Keratinocyte (primary cell): ENCODE measurements around the gene EPHB1. TPM values are rescaled to one million over a fixed set of nuclear protein-coding genes. Genes with fewer than 3 reads are reported as not detected.

Experiments used
- DNase-seq: peaks from one replicate; pipeline ENCODE4 v3.0.0-alpha.2; 2011; ENCODE audit warnings: low read depth, missing footprints, low spot score
- FAIRE-seq: peaks from 2 replicates; lab custom pipeline; 2011; peaks lifted over from hg19 to GRCh38; lab: Jason Lieb, UNC
- H2AFZ ChIP-seq: 2 replicates; pipeline ENCODE4 v1.6.0; 2012; ENCODE audit warnings: low read length, control low read depth, inconsistent platforms; ENCODE audit not compliant: control insufficient read depth
- H3K27ac ChIP-seq: 2 replicates; pipeline ENCODE4 v1.5.1; 2011; ENCODE audit warnings: low read length; ENCODE audit not compliant: control insufficient read depth, insufficient read depth
- H3K27me3 ChIP-seq: 3 replicates; pipeline ENCODE4 v1.6.0; 2011; ENCODE audit warnings: low read length; ENCODE audit not compliant: control insufficient read depth, insufficient read depth; ENCODE audit errors: extremely low read depth
- H3K36me3 ChIP-seq, 2 experiments: 2 replicates in 1 of 2; 3 replicates in 1 of 2; pipeline ENCODE4 v1.5.1; 2011; ENCODE audit warnings: low read length in 2 of 2, mild to moderate bottlenecking in 1 of 2; ENCODE audit not compliant: control insufficient read depth in 2 of 2, insufficient read depth in 2 of 2; ENCODE audit errors: extremely low read depth in 1 of 2
- H3K4me1 ChIP-seq: 3 replicates; pipeline ENCODE4 v1.5.1; 2011; ENCODE audit warnings: low read length; ENCODE audit not compliant: control insufficient read depth, insufficient read depth; ENCODE audit errors: extremely low read depth
- H3K4me2 ChIP-seq: 3 replicates; pipeline ENCODE4 v1.6.0; 2011; ENCODE audit warnings: low read depth, low read length; ENCODE audit not compliant: control insufficient read depth, insufficient read depth; ENCODE audit errors: extremely low read depth
- H3K4me3 ChIP-seq, 3 experiments: fragments of 200-600 bp in 1 of 3; sonication (generic) in 1 of 3; 2 replicates in 2 of 3; 3 replicates in 1 of 3; pipeline ENCODE4 v1.5.1; 2011 to 2016; ENCODE audit warnings: low read length in 3 of 3, mild to moderate bottlenecking in 3 of 3, control low read depth in 2 of 3, inconsistent platforms in 1 of 3, low read depth in 1 of 3, mixed read lengths in 1 of 3, mixed run types in 1 of 3, moderate library complexity in 1 of 3; ENCODE audit not compliant: control insufficient read depth in 2 of 3, insufficient read depth in 2 of 3; ENCODE audit errors: extremely low read depth in 1 of 3
- H3K79me2 ChIP-seq: 2 replicates; pipeline ENCODE4 v1.6.0; 2012; ENCODE audit warnings: low read length; ENCODE audit not compliant: control insufficient read depth, insufficient read depth
- H3K9ac ChIP-seq: 3 replicates; pipeline ENCODE4 v1.6.0; 2011; ENCODE audit warnings: low read length; ENCODE audit not compliant: control insufficient read depth, insufficient read depth; ENCODE audit errors: extremely low read depth
- H3K9me1 ChIP-seq: 3 replicates; pipeline ENCODE4 v1.6.0; 2011; ENCODE audit warnings: low read length; ENCODE audit not compliant: control insufficient read depth, insufficient read depth; ENCODE audit errors: extremely low read depth
- H3K9me3 ChIP-seq: 2 replicates; pipeline ENCODE4 v1.5.1; 2012; ENCODE audit warnings: low read depth, low read length; ENCODE audit not compliant: control insufficient read depth
- H4K20me1 ChIP-seq: 3 replicates; pipeline ENCODE4 v1.6.0; 2011; ENCODE audit warnings: low read length; ENCODE audit not compliant: control insufficient read depth, insufficient read depth; ENCODE audit errors: extremely low read depth
- CTCF ChIP-seq, 3 experiments: IDR thresholded peaks in 1 of 3; conservative IDR thresholded peaks in 1 of 3; optimal IDR thresholded peaks in 1 of 3; 2 replicates in 2 of 3; 3 replicates in 1 of 3; pipeline versions ENCODE3 to v1.5.1; 2011; ENCODE audit warnings: low read length in 3 of 3, mild to moderate bottlenecking in 3 of 3, moderate library complexity in 2 of 3, control low read depth in 1 of 3, inconsistent platforms in 1 of 3; ENCODE audit not compliant: insufficient read depth in 2 of 3; ENCODE audit errors: extremely low read depth in 1 of 3
- EZH2 ChIP-seq: IDR thresholded peaks from one replicate; pipeline ENCODE4 v1.6.1; 2012; ENCODE audit warnings: inconsistent platforms, mild to moderate bottlenecking, low read length, moderate library complexity
- dilution Hi-C: fragments of 300-500 bp; cut with MboI; formaldehyde crosslinking; loops from one replicate; pipeline ENCODE4 v1.7.0; 2020; ENCODE audit warnings: low sequenced_read_pairs; ENCODE audit not compliant: extremely low pct_ligation_motif_present
- polyA plus RNA-seq, 5 experiments: library from polyadenylated mRNA; depleted of rRNA in 3 of 5; stranded (reverse) in 3 of 5; stranded (forward) in 1 of 5; unstranded in 1 of 5; fragments of >200 nt; gene quantifications; 1 replicate in 1 of 5; 2 replicates in 3 of 5; 3 replicates in 1 of 5; pipeline versions ENCODE4 v1.2.1 to v1.2.3, GENCODE V29; 2011 to 2012; ENCODE audit warnings: missing spikeins in 2 of 5, low read depth in 1 of 5, low replicate concordance in 1 of 5

Gene EPHB1
- polyA plus RNA-seq, 1 donor (not counting 4 experiments of a cell fraction or from before 2014, with no cell fraction given) = 0.01 TPM

DNA sequence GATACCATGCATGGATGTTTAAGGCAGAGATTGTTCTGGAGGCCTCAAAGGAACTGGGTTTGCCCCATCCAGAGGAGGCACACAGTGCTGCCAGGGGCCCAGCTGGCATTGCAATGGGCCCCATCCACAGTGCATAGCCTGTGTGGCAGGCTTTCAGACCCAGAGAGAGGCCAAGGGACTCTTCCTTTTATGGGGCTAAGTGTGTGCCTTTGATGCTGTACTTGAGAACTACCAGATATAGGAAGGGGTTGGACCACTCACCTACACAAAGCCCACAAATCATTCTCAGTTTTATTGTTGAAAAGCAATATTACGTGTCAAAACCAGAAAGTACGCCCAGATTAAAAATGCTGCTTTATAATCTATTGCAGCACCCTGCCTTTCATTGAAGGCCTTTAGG lies 134.9 kb downstream of the EPHB1 start:
- no peak overlapping the region for H3K27ac ChIP-seq
- DNase-seq = no peak
- no peak overlapping the region for H2AFZ ChIP-seq

DNA sequence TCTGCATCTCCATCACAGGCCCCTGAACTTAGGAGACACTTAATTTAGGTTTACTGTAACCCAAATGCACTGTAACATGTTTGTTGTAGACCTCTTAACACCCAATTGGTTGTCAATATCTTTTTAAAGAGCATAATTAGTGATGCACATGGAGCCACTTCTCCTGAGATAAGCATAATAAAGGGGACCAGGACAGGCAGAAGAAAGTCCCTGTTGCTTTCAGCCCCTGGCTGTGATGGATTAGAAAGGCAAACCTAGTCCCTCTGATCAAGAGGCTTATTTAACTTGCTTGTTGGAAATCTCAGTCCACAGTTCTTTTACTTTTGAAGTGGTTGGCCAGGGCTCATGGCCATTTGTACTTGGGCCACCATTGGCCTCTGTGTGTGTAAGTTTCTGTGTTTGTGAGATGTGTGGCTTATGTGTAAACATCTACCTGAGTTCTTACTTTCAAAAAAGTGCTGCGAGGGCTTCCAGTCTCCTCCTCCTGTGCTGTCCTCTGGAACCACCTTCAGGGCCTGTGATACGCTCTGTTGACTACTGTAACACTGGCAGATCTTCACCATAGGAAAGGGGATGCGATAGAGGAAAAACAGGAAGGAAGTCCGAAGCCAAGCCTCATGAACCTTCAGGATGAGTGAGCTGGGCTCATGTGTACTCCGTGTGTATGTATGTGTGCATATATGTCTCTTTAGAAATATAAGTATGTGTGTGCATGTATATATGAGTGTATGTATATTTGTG lies 136.2 kb downstream of the EPHB1 start:
- DNase-seq (no peak), FAIRE-seq (no peak)
- H3K4me1 ChIP-seq = no peaks in the 10 kb centered on the region
- no peaks in the 10 kb centered on the region for H3K9me1 ChIP-seq
- H3K36me3 ChIP-seq = no peaks in the 10 kb centered on the region
- no peak overlapping the region for H3K4me3 ChIP-seq
- no peaks in the 10 kb centered on the region for H3K27me3 ChIP-seq
- no peak overlapping the region for H3K4me2 ChIP-seq
- TF ChIP-seq CTCF (optimal IDR thresholded peaks at IDR 0.05 in 1 of 3, IDR thresholded peaks at IDR 0.05 in 1 of 3, conservative IDR thresholded peaks at IDR 0.05 in 1 of 3; ENCODE audit: extremely low read depth in 1 of 3, insufficient read depth in 2 of 3, low read length in 3 of 3) (no peak), EZH2 (no peak)
- no peaks in the 10 kb centered on the region for H3K9me3 ChIP-seq
- no peak overlapping the region for H2AFZ ChIP-seq
- H4K20me1 ChIP-seq = no peaks in the 10 kb centered on the region
- no peak overlapping the region for H3K27ac ChIP-seq
- H3K9ac ChIP-seq = no peak overlapping the region
- no peaks in the 10 kb centered on the region for H3K79me2 ChIP-seq
- dilution Hi-C loops = no loop called here

More for the DNA sequence above, 134.9 kb downstream of the EPHB1 start:
- no peaks in the 10 kb centered on the region for H3K4me1 ChIP-seq
- dilution Hi-C loops = no loop called here
- H3K36me3 ChIP-seq = no peaks in the 10 kb centered on the region
- no peak overlapping the region for H3K9ac ChIP-seq
- no peaks in the 10 kb centered on the region for H3K27me3 ChIP-seq
- no peaks in the 10 kb centered on the region for H3K9me1 ChIP-seq
- H3K4me2 ChIP-seq = no peak overlapping the region
- no peak for FAIRE-seq
- no peak for TF ChIP-seq CTCF (optimal IDR thresholded peaks at IDR 0.05 in 1 of 3, IDR thresholded peaks at IDR 0.05 in 1 of 3, conservative IDR thresholded peaks at IDR 0.05 in 1 of 3; ENCODE audit: extremely low read depth in 1 of 3, insufficient read depth in 2 of 3, low read length in 3 of 3)
- no peak for TF ChIP-seq EZH2
- H3K79me2 ChIP-seq = no peaks in the 10 kb centered on the region
- no peak overlapping the region for H3K4me3 ChIP-seq
- H4K20me1 ChIP-seq = no peaks in the 10 kb centered on the region
- no peaks in the 10 kb centered on the region for H3K9me3 ChIP-seq
